Astrocyte (in vitro differentiated cells and primary cell): ENCODE data around the gene HACL1.
"Not testable (repeated sequence)": the region's sequence is repeated elsewhere in the genome, so short reads cannot be mapped to it uniquely, and the experiment has no call there.

Experiments
- EZH2 ChIP-seq: IDR thresholded peaks from 2 replicates; pipeline ENCODE4 v1.6.1; 2012; ENCODE audit warnings: mild to moderate bottlenecking, low read length, inconsistent platforms; ENCODE audit not compliant: insufficient read depth
- TF ChIP-seq, protein P1 (sequence below): IDR thresholded peaks from 2 replicates; pipeline ENCODE4 v1.5.1; 2011; ENCODE audit warnings: low read depth, mild to moderate bottlenecking, inconsistent platforms, low read length, moderate library complexity; ENCODE audit not compliant: insufficient read depth

DNA sequence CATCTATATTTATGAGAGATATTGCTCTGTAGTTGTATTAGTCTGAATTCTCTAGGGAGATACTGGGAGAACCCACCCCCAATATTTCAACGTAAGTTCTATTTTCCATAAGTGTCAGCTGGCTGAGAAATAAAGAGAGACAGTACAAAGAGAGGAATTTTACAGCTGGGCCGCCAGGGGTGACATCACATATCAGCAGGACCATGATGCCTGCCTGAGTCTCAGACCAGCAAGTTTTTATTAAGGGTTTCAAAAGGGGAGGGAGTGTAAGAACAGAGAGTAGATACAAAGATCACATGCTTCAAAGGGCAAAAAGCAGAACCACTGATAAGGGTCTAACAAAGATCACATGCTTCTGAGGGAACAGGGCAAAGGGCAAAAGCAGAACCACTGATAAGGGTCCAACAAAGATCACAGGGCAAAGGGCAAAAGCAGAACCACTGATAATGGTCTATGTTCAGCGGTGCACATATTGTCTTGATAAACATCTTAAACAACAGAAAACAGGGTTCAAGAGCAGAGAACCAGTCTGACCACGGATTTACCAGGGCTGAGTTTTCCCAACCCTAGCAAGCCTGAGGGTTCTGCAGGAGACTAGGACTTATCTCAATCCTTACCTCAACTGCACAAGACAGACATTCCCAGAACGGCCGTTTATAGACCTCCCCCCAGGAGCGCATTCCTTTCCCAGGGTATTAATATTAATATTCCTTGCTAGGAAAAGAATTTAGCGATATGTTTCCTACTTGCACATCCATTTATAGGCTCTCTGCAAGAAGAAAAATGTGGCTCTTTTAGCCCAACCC lies 18.5 kb upstream of the HACL1 start:
- TF ChIP-seq, protein P1, sequence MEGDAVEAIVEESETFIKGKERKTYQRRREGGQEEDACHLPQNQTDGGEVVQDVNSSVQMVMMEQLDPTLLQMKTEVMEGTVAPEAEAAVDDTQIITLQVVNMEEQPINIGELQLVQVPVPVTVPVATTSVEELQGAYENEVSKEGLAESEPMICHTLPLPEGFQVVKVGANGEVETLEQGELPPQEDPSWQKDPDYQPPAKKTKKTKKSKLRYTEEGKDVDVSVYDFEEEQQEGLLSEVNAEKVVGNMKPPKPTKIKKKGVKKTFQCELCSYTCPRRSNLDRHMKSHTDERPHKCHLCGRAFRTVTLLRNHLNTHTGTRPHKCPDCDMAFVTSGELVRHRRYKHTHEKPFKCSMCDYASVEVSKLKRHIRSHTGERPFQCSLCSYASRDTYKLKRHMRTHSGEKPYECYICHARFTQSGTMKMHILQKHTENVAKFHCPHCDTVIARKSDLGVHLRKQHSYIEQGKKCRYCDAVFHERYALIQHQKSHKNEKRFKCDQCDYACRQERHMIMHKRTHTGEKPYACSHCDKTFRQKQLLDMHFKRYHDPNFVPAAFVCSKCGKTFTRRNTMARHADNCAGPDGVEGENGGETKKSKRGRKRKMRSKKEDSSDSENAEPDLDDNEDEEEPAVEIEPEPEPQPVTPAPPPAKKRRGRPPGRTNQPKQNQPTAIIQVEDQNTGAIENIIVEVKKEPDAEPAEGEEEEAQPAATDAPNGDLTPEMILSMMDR = not testable (repeated sequence)
- TF ChIP-seq EZH2 = not testable (repeated sequence)
